COLO829 (cell line): ENCODE measurements around the gene BMERB1.
"Not testable (repeated sequence)": the region's sequence is repeated elsewhere in the genome, so short reads cannot be mapped to it uniquely, and the experiment has no call there.

Experiments
- DNase-seq: peaks from one replicate; pipeline ENCODE4 v3.0.0; 2012; ENCODE audit warnings: low spot score

BMERB1 gene

DNA sequence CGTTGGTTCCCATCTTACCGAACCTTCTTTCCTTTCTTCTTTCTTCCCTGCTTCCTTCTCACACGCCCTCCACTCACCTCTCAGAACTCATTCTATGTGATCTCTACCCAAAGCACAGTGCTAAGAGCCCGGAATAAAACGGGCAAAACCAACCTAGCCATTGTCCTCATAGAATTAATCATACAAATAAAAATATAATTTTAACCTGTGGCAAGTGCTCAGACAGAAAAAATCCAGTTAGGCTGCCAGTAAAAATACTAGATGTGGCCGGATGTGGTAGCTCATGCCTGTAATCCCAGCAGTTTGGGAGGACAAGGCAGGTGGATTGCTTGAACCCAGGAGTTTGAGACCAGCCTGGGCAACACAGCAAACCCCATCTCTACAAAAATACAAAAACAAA, 27.0 kb downstream of the BMERB1 start:
- no peak for DNase-seq

DNA sequence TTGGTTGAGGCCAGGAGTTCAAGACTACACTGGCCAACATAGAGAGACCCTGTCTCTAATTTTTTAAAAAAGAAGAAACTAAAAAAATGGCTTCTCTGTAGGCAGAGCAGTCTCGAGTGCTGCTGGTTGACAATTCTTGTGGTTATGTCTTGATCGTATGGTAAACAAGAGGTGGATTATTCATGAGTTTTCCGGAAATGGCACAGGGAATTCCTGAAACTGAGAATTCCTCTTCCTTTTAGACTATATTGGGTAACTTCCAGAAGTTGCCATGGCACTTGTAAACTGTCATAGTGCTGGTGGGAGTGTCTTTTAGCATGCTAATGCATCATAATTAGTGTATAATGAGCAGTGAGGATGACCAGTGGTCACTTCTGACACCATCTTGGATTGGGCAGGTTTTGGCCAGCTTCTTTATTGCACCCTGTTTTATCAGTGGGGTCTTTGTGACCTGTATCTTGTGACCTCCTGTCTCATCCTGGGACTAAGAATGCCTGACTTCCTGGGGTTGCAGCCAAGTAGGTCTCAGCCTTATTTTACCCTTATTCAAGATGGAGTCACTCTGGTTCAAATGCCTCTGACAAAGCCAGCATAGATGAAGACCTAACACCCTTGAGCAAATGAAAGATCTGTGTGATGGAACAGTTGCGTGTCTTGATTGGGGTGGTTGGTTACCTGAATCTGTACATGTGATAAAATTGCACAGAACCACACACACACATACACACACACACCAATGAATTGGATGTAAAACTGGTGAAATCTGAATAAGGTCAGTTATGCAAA, 30.2 kb downstream of the BMERB1 start:
- no peak for DNase-seq

- no peak for DNase-seq
Observed at GRCh38 chr16:15466131-15466530, 31.7 kb downstream of the BMERB1 start.

- DNase-seq, result no peak
Observed at GRCh38 chr16:15466886-15467781, 32.7 kb downstream of the BMERB1 start.

- DNase-seq, result not testable (repeated sequence)
Observed at GRCh38 chr16:15476971-15477370, 42.6 kb downstream of the BMERB1 start.

DNA sequence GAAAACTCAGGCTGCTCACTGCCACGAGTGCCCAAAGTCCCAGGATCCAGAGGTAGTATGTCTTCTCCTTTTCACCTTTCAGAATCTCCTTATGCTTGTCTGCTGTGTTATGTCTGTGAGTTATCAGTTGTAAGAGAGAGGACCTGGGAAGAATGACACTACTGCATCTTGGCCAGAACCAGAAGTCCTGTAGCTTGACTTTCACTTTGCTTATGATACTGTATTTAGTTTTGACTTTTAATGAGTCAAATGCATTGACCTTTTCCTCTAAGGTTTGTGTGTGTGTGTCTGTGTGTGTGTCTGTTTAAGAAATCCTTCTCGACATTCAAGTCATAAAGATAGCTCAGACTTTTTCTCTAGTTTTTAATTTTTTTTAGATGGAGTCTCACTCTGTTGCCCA, 43.4 kb downstream of the BMERB1 start:
- no peak for DNase-seq

DNA sequence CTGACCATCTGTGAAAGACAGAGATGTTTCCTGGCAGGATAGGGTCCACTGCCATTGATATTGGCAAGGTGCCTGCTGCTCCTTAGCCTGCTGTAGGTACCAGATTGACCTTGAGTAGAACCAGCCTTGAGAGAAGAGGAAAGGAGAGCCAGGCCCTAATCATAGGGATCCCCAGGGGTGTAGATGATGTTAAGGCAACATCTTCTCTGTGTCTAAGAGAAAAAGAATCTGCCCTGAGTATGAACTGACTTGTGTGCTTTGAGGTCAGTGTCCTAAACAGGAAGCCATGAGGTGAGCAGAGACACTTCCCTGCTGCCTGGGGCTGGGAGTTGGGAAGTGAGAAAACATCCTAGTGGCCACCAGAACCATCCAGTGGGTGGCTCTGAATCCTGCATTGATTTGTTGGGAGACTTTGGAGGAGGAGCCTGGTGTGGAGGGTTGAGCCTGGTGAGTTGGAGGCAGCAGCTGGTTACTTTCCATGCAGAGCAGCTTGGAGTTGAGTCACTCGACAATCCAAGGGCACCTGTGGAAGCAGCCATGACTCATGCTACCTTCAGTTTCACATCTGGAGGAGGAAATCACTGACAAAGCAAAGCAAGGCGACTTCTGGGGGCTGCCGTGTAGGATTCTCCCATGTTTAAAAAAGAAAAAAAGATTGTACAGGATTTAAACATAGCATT, 47.8 kb downstream of the BMERB1 start:
- DNase-seq, result peak; percentile 68

- DNase-seq, result no peak
Observed at GRCh38 chr16:15482748-15483298, 48.4 kb downstream of the BMERB1 start.

DNA sequence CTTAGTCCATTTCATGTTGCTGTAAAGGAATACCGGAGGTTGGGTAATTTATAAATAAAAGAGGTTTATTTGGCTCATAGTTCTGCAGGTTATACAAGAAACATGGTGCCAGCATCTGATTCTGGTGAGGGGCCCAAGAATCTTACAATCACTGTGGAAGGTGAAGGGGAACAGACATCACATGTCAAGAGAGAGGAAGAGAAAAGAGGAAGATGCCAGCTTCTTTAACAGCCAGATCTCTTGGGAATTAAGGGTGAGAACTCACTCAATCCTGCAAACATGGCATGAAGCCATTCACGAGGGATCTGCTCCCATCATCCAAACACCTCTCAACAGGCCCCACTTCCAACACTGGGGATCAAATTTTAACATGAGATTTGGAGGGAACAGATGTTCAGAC, 49.5 kb downstream of the BMERB1 start:
- no peak for DNase-seq

DNA sequence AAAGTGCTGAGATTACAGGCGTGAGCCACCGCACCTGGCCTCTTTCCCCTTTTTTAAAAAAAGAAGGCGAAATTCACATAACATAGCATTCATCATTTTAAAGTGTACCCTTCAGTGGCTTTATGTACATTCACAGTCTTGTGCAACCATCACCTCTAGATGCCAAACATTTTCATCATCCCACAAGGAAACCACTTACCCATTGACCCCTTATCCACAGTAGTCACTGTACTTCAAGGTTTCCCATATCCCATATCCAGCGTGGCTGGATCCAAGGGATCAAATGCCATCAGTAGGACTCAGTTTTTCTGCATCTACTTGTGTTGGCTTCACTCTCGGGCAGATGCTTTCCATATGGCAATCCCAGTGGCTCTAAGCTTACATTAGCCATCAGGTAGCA, 50.3 kb downstream of the BMERB1 start:
- DNase-seq, result no peak

DNA sequence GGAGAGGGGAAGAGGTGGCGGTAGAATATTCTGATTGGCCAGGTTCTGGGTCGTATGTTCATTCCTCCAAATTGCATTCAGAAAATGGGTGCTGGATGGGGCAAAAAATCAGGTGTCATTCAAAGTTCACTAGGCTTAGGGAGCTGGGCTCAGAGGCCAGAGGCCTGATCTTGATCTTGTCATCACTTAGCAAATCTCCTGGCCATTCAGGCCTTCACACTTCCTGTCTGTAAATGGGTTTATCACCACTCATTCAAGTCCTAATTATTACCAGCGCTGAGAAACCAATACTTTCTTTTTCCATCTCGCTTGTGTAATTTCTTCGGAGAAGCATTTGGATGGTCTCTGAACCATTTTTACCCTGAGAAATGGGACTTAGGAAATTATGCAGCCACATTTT, 50.8 kb downstream of the BMERB1 start:
- DNase-seq, result no peak

DNA sequence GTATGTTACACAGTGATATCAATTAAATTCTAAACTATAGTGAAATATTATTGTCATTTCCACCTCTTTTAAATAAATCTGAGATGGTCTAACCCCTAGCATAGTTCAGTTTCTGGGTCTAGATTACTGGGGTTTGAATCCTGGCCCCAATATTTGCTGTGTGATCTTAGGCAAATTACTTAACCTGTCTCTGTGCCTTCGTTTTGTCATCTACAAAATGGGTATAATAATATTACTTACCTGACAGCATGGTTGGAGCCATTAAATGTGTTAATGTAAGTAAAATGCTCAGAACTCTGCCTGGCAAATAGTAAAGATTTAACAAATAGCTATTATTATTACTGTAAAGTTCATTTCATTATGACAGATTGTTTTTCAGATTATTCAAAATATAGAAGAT, 52.3 kb downstream of the BMERB1 start:
- no peak for DNase-seq

DNA sequence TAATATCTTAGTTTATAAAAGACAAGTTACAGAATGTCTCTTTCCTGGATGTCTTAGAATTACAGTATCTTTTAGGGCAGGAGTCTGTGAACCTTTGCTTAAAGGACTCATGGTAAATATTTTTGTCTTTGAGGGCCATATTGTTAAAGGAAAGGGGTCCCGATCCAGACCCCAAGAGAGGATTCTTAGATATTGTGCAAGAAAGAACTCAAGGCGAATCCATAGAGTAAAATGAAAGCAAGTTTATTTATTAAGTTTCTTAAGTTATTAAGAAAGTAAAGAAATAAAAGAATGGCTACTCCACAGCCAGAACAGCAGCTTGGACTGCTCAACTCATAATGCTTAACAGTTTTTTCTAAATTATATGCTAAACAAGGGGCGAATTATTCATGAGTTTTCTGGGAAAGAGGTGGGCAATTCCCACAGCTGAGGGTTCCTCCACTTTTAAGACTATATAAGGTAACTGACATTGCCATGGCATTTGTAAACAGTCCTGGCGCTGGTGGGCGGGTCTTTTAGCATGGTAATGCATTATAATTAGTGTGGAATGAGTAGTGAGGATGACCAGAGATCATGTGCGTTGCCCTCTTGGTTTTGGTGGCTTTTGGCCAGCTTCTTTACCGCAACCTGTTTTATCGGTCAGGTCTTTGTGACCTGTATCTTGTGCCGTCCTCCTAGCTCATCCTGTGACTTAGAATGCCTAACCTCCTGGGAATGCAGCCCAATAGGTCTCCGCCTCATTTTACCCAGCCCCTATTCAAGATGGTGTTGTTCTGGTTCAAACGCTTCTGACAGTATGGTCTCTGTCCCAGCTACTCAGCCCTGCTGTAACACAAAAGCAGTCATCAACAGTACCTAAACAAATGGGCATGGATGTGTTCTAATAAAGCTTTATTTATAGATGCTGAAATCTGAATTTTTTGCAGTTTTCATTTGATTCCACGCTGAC, 53.2 kb downstream of the BMERB1 start:
- DNase-seq, result no peak

GRCh38 chr16:15489016-15489415, 54.6 kb downstream of the BMERB1 start:
- no peak for DNase-seq

- no peak for DNase-seq
Observed at GRCh38 chr16:15490123-15490711, 55.8 kb downstream of the BMERB1 start.

- no peak for DNase-seq
Observed at GRCh38 chr16:15491411-15491810, 57.0 kb downstream of the BMERB1 start.

DNA sequence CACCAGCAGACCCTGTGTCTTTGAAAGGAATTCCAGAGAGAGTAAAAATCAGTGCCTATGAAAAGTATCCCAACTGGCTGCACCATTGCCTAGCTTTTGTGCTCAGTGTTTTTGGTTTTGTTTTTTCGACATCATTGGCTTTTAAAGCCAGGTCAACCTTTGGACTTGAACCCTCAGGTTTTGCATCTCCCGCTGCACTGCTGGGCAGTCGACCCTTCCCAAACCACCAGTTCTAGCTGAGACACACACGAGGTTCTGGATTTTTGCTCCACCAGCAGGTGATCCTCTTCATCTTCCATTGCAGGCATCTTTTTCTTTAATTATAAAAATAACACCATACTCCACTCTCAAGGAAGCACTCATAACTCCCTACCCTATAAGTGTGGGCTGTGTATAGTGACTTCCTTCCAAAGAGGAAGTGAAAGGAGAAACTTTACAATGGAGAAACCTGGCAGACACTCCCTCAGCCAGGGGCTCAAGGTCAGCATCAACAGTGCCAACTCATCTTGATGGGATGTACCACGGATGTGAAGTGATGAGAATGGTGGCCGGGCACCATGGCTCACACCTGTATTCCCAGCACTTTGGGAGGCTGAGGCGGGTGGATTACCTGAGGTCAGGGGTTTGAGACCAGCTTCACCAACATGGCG, 57.8 kb downstream of the BMERB1 start:
- DNase-seq, result no peak

- no peak for DNase-seq
Observed at GRCh38 chr16:15493466-15494180, 59.2 kb downstream of the BMERB1 start.

DNA sequence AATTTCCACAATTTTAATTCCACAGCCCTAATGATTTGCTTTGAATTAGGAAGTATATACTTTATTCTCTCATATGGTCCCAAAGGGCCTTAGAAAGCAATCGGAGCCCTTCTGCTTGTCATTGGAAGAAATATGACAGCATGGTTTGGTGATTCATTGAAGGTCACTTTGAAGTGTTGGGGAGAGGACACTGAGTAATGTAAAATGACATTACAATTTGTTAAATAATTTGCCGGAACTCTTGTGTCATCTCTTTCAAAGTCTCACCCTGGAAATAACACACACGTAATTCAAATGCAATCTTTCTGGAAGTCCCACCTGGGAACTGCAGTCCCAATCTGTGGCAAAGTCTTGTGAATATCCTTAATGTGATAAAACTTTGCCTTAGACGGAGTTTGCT, 59.8 kb downstream of the BMERB1 start:
- DNase-seq, result no peak

- no peak for DNase-seq
Observed at GRCh38 chr16:15495898-15496297, 61.5 kb downstream of the BMERB1 start.
